Measurements from ENCODE around the gene RAB25. TPM values are rescaled to one million over a fixed set of nuclear protein-coding genes. Genes with fewer than 3 reads are reported as not detected.

Gene RAB25
- total RNA-seq, 2 experiments from 2014 or later = 0.46 TPM; not detected in 1

- ChIA-PET CTCF (interaction anchor here (0.7 to 4.7 kb wide), 8 partner anchors 8 to 226 kb away, joined by 3 to 43 read pairs (median 6); partner anchors contain the start of gene LMNA), POLR2A (interaction anchor here (0.7 to 3.4 kb wide), 7 partner anchors 8 to 173 kb away, joined by 3 to 32 read pairs (median 6); partner anchors contain the start of genes LMNA and SLC25A44)
Measured at GRCh38 chr1:156106624-156107488, 45.9 kb downstream of the RAB25 start.

GRCh38 chr1:156108057-156108456 lies 47.1 kb downstream of the RAB25 start:
- ChIA-PET POLR2A (interaction anchor here (0.8 kb wide), 1 partner anchor 11 kb away, joined by 6 read pairs; no protein-coding TSS in a partner anchor), CTCF (interaction anchor here (0.7 to 4.7 kb wide), 4 partner anchors 12 to 117 kb away, joined by 3 to 43 read pairs (median 20); no protein-coding TSS in a partner anchor)

GRCh38 chr1:156108664-156109241 lies 47.8 kb downstream of the RAB25 start:
- POLR2A ChIA-PET = interaction anchor here (1.8 kb wide), 1 partner anchor 12 kb away, joined by 4 read pairs; no protein-coding TSS in a partner anchor

GRCh38 chr1:156110252-156110651 lies 49.3 kb downstream of the RAB25 start:
- POLR2A ChIA-PET = interaction anchor here (1.8 kb wide), 1 partner anchor 13 kb away, joined by 4 read pairs; no protein-coding TSS in a partner anchor
- CTCF ChIA-PET = no interaction called here

More at GRCh38 chr1:156108664-156109241, 47.8 kb downstream of the RAB25 start:
- CTCF ChIA-PET = interaction anchor here (0.5 kb wide), 1 partner anchor 310 kb away, joined by 3 read pairs; no protein-coding TSS in a partner anchor

GRCh38 chr1:156111355-156111962 lies 50.5 kb downstream of the RAB25 start:
- CTCF ChIA-PET = interaction anchor here (0.7 to 5.2 kb wide), 2 partner anchors 15 to 330 kb away, joined by 4 to 47 read pairs; no protein-coding TSS in a partner anchor
- POLR2A ChIA-PET = interaction anchor here (0.7 kb wide), 1 partner anchor 11 kb away, joined by 6 read pairs; no protein-coding TSS in a partner anchor

GRCh38 chr1:156112276-156113137 lies 51.5 kb downstream of the RAB25 start:
- POLR2A ChIA-PET = no interaction called here

GRCh38 chr1:156113282-156113950 lies 52.5 kb downstream of the RAB25 start:
- POLR2A ChIA-PET = interaction anchor here (0.6 to 2.4 kb wide), 2 partner anchors 14 to 16 kb away, joined by 5 to 24 read pairs; no protein-coding TSS in a partner anchor
- CTCF ChIA-PET = interaction anchor here (0.8 to 5.2 kb wide), 11 partner anchors 7 to 112 kb away, joined by 3 to 47 read pairs (median 5); no protein-coding TSS in a partner anchor

More at GRCh38 chr1:156112276-156113137, 51.5 kb downstream of the RAB25 start:
- CTCF ChIA-PET = interaction anchor here (0.7 to 5.2 kb wide), 5 partner anchors 8 to 18 kb away, joined by 3 to 47 read pairs (median 5); no protein-coding TSS in a partner anchor

- ChIA-PET CTCF (interaction anchor here (0.8 to 5.2 kb wide), 12 partner anchors 8 to 111 kb away, joined by 3 to 47 read pairs (median 5); no protein-coding TSS in a partner anchor), POLR2A (interaction anchor here (0.6 to 2.6 kb wide), 10 partner anchors 8 to 111 kb away, joined by 3 to 24 read pairs (median 5); no protein-coding TSS in a partner anchor)
Measured at GRCh38 chr1:156114101-156114918, 53.4 kb downstream of the RAB25 start, which contains the start of gene LMNA. LMNA (plus strand) TSS chr1:156114711; CDS start chr1:156114919, 208 bp downstream.

- CTCF ChIA-PET = interaction anchor here (1.3 to 5.2 kb wide), 7 partner anchors 8 to 110 kb away, joined by 4 to 47 read pairs (median 7); no protein-coding TSS in a partner anchor
Measured at GRCh38 chr1:156114919-156115513, 54.1 kb downstream of the RAB25 start.

GRCh38 chr1:156115514-156116374 lies 54.8 kb downstream of the RAB25 start:
- POLR2A ChIA-PET = interaction anchor here (0.7 to 2.6 kb wide), 9 partner anchors 8 to 166 kb away, joined by 3 to 24 read pairs (median 3); no protein-coding TSS in a partner anchor
- CTCF ChIA-PET = interaction anchor here (2.4 to 5.2 kb wide), 5 partner anchors 9 to 19 kb away, joined by 6 to 47 read pairs (median 11); no protein-coding TSS in a partner anchor

More at GRCh38 chr1:156114919-156115513, 54.1 kb downstream of the RAB25 start:
- POLR2A ChIA-PET = interaction anchor here (0.6 to 2.6 kb wide), 10 partner anchors 8 to 110 kb away, joined by 3 to 24 read pairs (median 5); no protein-coding TSS in a partner anchor

GRCh38 chr1:156116731-156117130 lies 55.8 kb downstream of the RAB25 start:
- ChIA-PET CTCF (interaction anchor here (0.6 to 8.2 kb wide), 4 partner anchors 12 to 479 kb away, joined by 3 to 73 read pairs (median 12); no protein-coding TSS in a partner anchor), POLR2A (interaction anchor here (0.7 kb wide), 1 partner anchor 129 kb away, joined by 4 read pairs; no protein-coding TSS in a partner anchor)

GRCh38 chr1:156117414-156118176 lies 56.6 kb downstream of the RAB25 start:
- POLR2A ChIA-PET = interaction anchor here (0.6 to 0.7 kb wide), 2 partner anchors 107 to 128 kb away, joined by 4 to 5 read pairs; no protein-coding TSS in a partner anchor
- CTCF ChIA-PET = interaction anchor here (0.7 to 8.2 kb wide), 4 partner anchors 12 to 27 kb away, joined by 4 to 73 read pairs (median 16); no protein-coding TSS in a partner anchor

- POLR2A ChIA-PET = interaction anchor here (0.9 to 1.1 kb wide), 2 partner anchors 11 to 22 kb away, joined by 6 read pairs; no protein-coding TSS in a partner anchor
- CTCF ChIA-PET = interaction anchor here (0.6 to 8.2 kb wide), 4 partner anchors 9 to 27 kb away, joined by 3 to 73 read pairs (median 16); no protein-coding TSS in a partner anchor
Measured at GRCh38 chr1:156118177-156118868, 57.4 kb downstream of the RAB25 start.

Measured in activated CD8-positive, alpha-beta memory T cell treated with anti-CD3 and anti-CD28 coated beads for 36 hours (primary cell).